Fibroblast of pulmonary artery (primary cell): ENCODE measurements around the gene KRTAP5-5.

Source experiments
- DNase-seq: peaks from one replicate; pipeline ENCODE4 v3.0.0-alpha.2; 2010; ENCODE audit warnings: low read depth
- H3K4me3 ChIP-seq: replicated peaks from 2 replicates; pipeline ENCODE4 v1.5.1; 2011; ENCODE audit warnings: low read depth, mild to moderate bottlenecking, control low read depth, low read length, moderate library complexity
- CTCF ChIP-seq: IDR thresholded peaks from 2 replicates; pipeline ENCODE4 v1.5.1; 2011; ENCODE audit warnings: mild to moderate bottlenecking, control low read depth, low read length, inconsistent platforms; ENCODE audit errors: missing control alignments

Gene KRTAP5-5

GRCh38 chr11:1679881-1680280 lies 50.3 kb downstream of the KRTAP5-5 start:
- no peak for TF ChIP-seq CTCF
- no peak overlapping the region for H3K4me3 ChIP-seq
- no peak for DNase-seq
